Measurements from ENCODE around the gene SMG7. TPM values are rescaled to one million over a fixed set of nuclear protein-coding genes. Genes with fewer than 3 reads are reported as not detected.

SMG7 gene
- total and polyA plus RNA-seq, 8 donors = 13.4 to 44.9 (median 29.1) TPM

DNA sequence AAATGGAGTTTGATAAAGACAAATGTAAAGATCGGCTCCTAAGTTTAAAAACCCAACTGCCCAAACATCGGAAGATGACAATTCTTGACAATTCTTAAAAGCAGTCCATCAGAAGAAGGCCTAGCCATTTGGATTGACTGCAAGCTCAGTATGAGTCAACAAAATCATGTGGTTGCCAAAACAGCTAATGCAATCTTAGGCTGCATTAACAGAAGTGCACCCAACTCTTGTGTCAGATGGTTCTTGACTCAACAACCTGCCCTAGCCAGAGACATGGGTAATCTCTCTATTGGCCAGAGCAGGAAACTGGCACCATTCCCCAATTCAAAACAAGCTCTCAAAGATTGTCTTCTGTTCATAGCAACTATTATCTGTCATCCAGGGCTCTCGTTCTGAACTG, 127.8 kb downstream of the SMG7 start:
- no peaks in the 10 kb centered on the region for H3K36me3 ChIP-seq
- TF ChIP-seq POLR2A (IDR thresholded peaks at IDR 0.05) (no peak), POLR2AphosphoS5 (IDR thresholded peaks at IDR 0.05) (peak in 2 of 3 donors; percentile 11 to 50)
- peaks cover 0 to 29% (median 9%) of the 10 kb centered on the region in 4 donors for H3K4me1 ChIP-seq
- H3K27ac ChIP-seq = peak overlapping the region in 2 of 5 donors; percentile 26 to 30
- H3K9me3 ChIP-seq = no peaks in the 10 kb centered on the region
- no peak overlapping the region for H3K4me3 ChIP-seq
- DNase-seq = no peak
- intact Hi-C loops (cut with DNase I; ENCODE audit: low total_unique reads) = no loop called here
- WGBS, 5 donors = 68 to 81% (median 76%) methylated on average over 3 of the region's 3 CpGs
- H3K27me3 ChIP-seq = no peaks in the 10 kb centered on the region

DNA sequence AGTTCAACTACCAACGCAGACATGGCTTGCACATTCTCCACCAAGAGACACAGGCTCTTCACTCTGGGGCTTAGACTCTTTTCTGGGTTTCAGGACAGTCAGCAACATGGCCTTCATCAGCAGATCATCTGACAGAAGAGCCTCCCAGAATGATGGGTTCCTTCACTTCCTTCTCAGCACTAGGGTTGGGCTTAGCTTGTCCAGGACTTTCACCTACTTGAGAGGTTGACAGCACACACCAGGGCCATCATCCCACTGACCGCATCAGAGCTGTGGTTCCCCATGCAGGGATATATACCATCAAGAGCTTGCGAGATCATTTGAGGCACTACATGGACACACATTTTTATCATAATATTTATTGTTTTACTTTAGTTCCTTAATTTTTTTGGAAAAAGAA, 128.3 kb downstream of the SMG7 start:
- WGBS, 5 donors = 72 to 94% (median 91%) methylated on average over 3 of the region's 3 CpGs
- Histone ChIP-seq H3K27me3 (no peaks in the 10 kb centered on the region), H3K4me1 (peaks cover 0 to 29% (median 9%) of the 10 kb centered on the region in 4 donors), H3K36me3 (no peaks in the 10 kb centered on the region), H3K9me3 (no peaks in the 10 kb centered on the region), H3K27ac (peak overlapping the region in 2 of 5 donors; percentile 26 to 30), H3K4me3 (no peak overlapping the region)
- TF ChIP-seq, protein P1, sequence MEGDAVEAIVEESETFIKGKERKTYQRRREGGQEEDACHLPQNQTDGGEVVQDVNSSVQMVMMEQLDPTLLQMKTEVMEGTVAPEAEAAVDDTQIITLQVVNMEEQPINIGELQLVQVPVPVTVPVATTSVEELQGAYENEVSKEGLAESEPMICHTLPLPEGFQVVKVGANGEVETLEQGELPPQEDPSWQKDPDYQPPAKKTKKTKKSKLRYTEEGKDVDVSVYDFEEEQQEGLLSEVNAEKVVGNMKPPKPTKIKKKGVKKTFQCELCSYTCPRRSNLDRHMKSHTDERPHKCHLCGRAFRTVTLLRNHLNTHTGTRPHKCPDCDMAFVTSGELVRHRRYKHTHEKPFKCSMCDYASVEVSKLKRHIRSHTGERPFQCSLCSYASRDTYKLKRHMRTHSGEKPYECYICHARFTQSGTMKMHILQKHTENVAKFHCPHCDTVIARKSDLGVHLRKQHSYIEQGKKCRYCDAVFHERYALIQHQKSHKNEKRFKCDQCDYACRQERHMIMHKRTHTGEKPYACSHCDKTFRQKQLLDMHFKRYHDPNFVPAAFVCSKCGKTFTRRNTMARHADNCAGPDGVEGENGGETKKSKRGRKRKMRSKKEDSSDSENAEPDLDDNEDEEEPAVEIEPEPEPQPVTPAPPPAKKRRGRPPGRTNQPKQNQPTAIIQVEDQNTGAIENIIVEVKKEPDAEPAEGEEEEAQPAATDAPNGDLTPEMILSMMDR (IDR thresholded peaks at IDR 0.05) = no peak
- TF ChIP-seq POLR2A (IDR thresholded peaks at IDR 0.05) = no peak
- TF ChIP-seq EP300 (IDR thresholded peaks at IDR 0.05) = no peak
- no peak for TF ChIP-seq POLR2AphosphoS5 (IDR thresholded peaks at IDR 0.05)
- intact Hi-C loops (cut with DNase I; ENCODE audit: low total_unique reads) = no loop called here
- no peak for DNase-seq

DNA sequence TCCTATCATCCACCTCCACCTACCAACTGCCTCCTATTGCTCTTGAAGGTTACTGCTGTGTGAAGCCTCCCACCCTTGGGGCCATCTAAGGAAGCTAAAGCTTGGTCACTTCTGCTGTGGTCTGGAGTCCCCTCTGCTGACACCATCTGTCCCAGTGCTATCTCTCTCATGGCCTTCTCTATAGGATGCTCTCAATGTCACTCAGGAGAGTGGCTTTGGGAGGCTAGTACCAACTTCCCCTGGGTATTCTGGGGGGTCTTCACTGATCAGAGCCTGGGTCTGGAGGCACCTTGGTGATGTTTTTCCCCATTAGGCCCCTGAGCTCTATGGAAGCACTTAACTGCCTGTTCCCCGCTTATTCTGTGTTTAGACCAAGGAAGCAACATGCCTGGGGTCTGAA, 130.2 kb downstream of the SMG7 start:
- Histone ChIP-seq H3K27ac (no peak overlapping the region), H3K9me3 (no peaks in the 10 kb centered on the region), H3K36me3 (no peaks in the 10 kb centered on the region), H3K4me1 (peaks cover 0 to 23% (median 9%) of the 10 kb centered on the region in 4 donors), H3K27me3 (no peaks in the 10 kb centered on the region), H3K4me3 (no peak overlapping the region)
- 91 to 100% (median 93%) methylated on average over 1 of the region's 1 CpG for WGBS, 5 donors
- no peak for DNase-seq
- TF ChIP-seq EP300 (IDR thresholded peaks at IDR 0.05) (no peak), POLR2A (IDR thresholded peaks at IDR 0.05) (no peak), POLR2AphosphoS5 (IDR thresholded peaks at IDR 0.05) (no peak)
- TF ChIP-seq, protein P1 (IDR thresholded peaks at IDR 0.05) = no peak
- intact Hi-C loops (cut with DNase I; ENCODE audit: low total_unique reads) = no loop called here

Other genes with a start within 250 kb of the SMG7 start
- 1 to 10 TPM in 2 of 5 donors, under 1 TPM in 2, not detected in 1; 0.45 to 1.3 (median 0.87) TPM for gene NMNAT2, start 54.1 kb upstream of the SMG7 start, total RNA-seq
- under 1 TPM in 2 of 3 donors, not detected in 1; 0.06 to 0.13 TPM for gene NMNAT2, start 54.1 kb upstream of the SMG7 start, polyA plus RNA-seq
- 10 to 100 TPM in 1 of 5 donors, 1 to 10 TPM in 3, under 1 TPM in 1; 0.29 to 30.4 (median 6.4) TPM for gene NCF2, start 118.0 kb downstream of the SMG7 start, total RNA-seq
- gene NCF2, start 118.0 kb downstream of the SMG7 start, polyA plus RNA-seq = 1 to 10 TPM; 3.1 to 10.0 (median 6.0) TPM
- gene ARPC5, start 163.3 kb downstream of the SMG7 start, total RNA-seq = 100 to 1,000 TPM in 1 of 5 donors, 10 to 100 TPM in 4; 26.3 to 101 (median 73.7) TPM
- 100 to 1,000 TPM in 1 of 3 donors, 10 to 100 TPM in 2; 54.5 to 106 (median 87.5) TPM for gene ARPC5, start 163.3 kb downstream of the SMG7 start, polyA plus RNA-seq
- gene APOBEC4, start 180.8 kb downstream of the SMG7 start, total RNA-seq = not detected
- not detected for gene APOBEC4, start 180.8 kb downstream of the SMG7 start, polyA plus RNA-seq